ENCODE measurements around the gene SLC45A2. TPM values are rescaled to one million over a fixed set of nuclear protein-coding genes. Genes with fewer than 3 reads are reported as not detected.
"Not testable (repeated sequence)": the region's sequence is repeated elsewhere in the genome, so short reads cannot be mapped to it uniquely, and the experiment has no call there.

Gene SLC45A2
- total RNA-seq, 6 donors from 2014 or later: 0.76 TPM; not detected in 5

DNA sequence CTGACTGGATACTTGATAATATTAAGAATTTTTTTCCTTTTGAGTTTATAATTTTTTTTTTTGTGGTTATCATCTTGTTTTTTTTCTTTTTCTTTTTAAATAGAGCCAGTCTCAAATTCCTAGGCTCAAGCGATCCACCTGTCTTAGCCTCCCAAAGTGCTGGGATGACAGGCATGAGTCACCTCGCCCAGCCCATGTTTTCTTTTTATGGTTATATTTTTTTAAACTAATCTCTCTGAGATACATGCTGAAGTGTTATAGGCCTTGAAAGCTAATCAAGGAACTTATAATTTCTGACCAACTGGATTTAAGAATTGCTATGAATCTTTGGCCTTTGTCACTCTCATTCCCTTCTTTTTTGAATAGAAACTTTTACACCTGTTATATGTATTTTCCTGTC, 30.1 kb upstream of the SLC45A2 start:
- Histone ChIP-seq H3K27me3 (no peaks in the 10 kb centered on the region), H3K4me1 (no peaks in the 10 kb centered on the region), H3K4me3 (no peak overlapping the region), H3K36me3 (no peaks in the 10 kb centered on the region), H3K9me3 (no peaks in the 10 kb centered on the region), H3K27ac (no peak overlapping the region)
- DNase-seq (no peak), ATAC-seq (ENCODE audit: low FRiP score in 2 of 2) (no peak)
- TF ChIP-seq POLR2A (IDR thresholded peaks at IDR 0.05) (no peak), EP300 (IDR thresholded peaks at IDR 0.05) (no peak), CTCF (IDR thresholded peaks at IDR 0.05) (no peak), POLR2AphosphoS5 (IDR thresholded peaks at IDR 0.05) (no peak)
- WGBS, 2 donors: 97% methylated on average over 2 of the region's 2 CpGs

DNA sequence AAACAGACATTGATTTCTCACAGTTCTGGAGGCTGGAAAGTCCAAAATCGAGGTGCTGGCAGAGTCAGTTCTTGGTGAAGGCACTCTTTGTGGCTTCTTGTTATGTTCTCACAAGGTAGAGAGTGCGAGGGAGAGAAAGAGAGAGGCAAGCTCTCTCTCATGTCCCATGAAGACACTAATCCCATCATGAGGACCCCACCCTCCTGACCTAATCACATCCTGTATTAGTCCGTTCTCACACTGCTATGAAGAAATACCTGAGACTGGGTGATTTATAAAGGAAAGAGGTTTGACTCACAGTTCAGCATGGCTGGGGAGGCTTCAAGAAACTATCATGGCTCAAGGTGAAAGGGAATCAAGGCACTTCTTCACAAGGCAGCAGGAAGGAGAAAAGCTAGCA, 29.1 kb upstream of the SLC45A2 start:
- no peak for DNase-seq
- no peak for ATAC-seq (ENCODE audit: low FRiP score in 2 of 2)
- WGBS, 2 donors: 82 to 90% methylated on average over 3 of the region's 3 CpGs
- no peaks in the 10 kb centered on the region for H3K9me3 ChIP-seq
- peaks cover 0 to 9% (median 5%) of the 10 kb centered on the region in 4 donors for H3K4me1 ChIP-seq
- H3K4me3 ChIP-seq: no peak overlapping the region
- no peak for TF ChIP-seq CTCF (IDR thresholded peaks at IDR 0.05)
- no peak for TF ChIP-seq POLR2AphosphoS5 (IDR thresholded peaks at IDR 0.05)
- no peak for TF ChIP-seq POLR2A (IDR thresholded peaks at IDR 0.05)
- no peak for TF ChIP-seq EP300 (IDR thresholded peaks at IDR 0.05)
- no peak overlapping the region for H3K27ac ChIP-seq
- H3K36me3 ChIP-seq: no peaks in the 10 kb centered on the region
- no peaks in the 10 kb centered on the region for H3K27me3 ChIP-seq

DNA sequence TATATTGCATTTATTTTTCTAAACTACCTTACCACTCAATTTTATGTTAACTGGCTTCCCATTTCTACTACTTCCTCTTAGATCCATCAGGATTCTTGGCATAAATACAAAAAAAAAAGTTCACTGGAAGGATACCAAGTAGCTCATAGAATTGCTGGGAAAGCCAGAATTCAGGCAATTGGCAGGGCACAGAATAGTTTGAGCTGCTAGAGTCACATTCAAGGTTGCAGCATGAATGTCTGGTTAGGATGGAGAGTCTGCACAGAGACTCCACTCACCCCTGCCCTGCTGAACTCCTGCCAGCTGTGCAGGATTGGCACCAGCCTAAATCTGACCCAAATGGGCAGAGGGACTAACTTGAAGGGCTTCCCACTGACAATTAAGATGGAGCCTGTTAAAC, 28.3 kb upstream of the SLC45A2 start:
- no peak for DNase-seq
- Histone ChIP-seq H3K27me3 (no peaks in the 10 kb centered on the region), H3K27ac (no peak overlapping the region), H3K4me3 (no peak overlapping the region), H3K9me3 (no peaks in the 10 kb centered on the region), H3K36me3 (no peaks in the 10 kb centered on the region), H3K4me1 (peaks cover 0 to 11% (median 5%) of the 10 kb centered on the region in 4 donors)
- no peak for ATAC-seq (ENCODE audit: low FRiP score in 2 of 2)
- TF ChIP-seq POLR2A (IDR thresholded peaks at IDR 0.05) (no peak), EP300 (IDR thresholded peaks at IDR 0.05) (no peak), CTCF (IDR thresholded peaks at IDR 0.05) (no peak), POLR2AphosphoS5 (IDR thresholded peaks at IDR 0.05) (no peak)

DNA sequence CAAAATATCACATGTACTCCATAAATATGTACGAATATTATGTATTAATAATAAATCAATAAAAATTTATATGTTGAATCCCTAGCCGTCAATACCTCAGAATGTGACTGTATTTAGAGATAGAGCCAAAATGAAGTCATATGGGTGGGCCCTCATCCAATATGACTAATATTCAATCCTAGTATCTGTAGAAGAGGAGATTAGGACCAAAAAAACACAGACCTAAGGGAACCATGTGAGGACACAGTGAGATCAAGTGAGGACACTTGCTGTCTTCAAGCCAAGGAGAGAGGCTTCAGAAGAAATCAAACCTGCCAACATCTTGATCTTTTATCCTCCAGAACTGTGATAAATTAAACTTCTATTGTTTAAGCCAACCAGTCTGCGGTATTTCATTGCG, 27.0 kb upstream of the SLC45A2 start:
- H3K36me3 ChIP-seq: no peaks in the 10 kb centered on the region
- no peaks in the 10 kb centered on the region for H3K27me3 ChIP-seq
- ATAC-seq (ENCODE audit: low FRiP score in 2 of 2): peak in 1 of 2 donors; percentile 16
- H3K4me1 ChIP-seq: peaks cover 8 to 18% (median 12%) of the 10 kb centered on the region in 4 donors
- TF ChIP-seq EP300 (IDR thresholded peaks at IDR 0.05) (no peak), CTCF (IDR thresholded peaks at IDR 0.05) (no peak), POLR2A (IDR thresholded peaks at IDR 0.05) (no peak), POLR2AphosphoS5 (IDR thresholded peaks at IDR 0.05) (no peak)
- H3K9me3 ChIP-seq: no peaks in the 10 kb centered on the region
- WGBS, 2 donors: 90 to 92% methylated on average over 4 of the region's 4 CpGs
- H3K4me3 ChIP-seq: no peak overlapping the region
- DNase-seq: no peak
- no peak overlapping the region for H3K27ac ChIP-seq

DNA sequence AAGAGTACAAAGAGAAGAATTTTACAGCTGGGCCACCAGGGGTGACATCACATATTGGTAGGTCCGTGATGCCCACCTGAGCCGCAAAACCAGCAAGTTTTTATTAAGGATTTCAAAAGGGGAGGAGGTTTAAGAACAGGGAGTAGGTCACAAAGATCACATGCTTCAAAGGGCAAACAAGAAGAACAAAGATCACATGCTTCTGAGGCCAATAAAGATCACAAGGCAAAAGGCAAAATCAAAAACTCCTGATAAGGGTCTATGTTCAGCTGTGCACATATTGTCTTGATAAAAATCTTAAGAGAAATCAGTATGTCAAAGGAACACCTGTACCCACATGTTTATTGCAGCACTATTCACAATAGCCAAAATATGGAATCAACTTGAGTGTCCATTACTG, 25.7 kb upstream of the SLC45A2 start:
- H3K27ac ChIP-seq; H3K9me3 ChIP-seq; H3K36me3 ChIP-seq; H3K4me3 ChIP-seq; DNase-seq; ATAC-seq (ENCODE audit: low FRiP score in 2 of 2); H3K27me3 ChIP-seq: not testable (repeated sequence)
- H3K4me1 ChIP-seq: peaks cover 11 to 26% (median 13%) of the 10 kb centered on the region in 4 donors
- 82 to 83% methylated on average over 2 of the region's 2 CpGs for WGBS, 2 donors
